ENCODE measurements around the gene OCRL. TPM values are rescaled to one million over a fixed set of nuclear protein-coding genes. Genes with fewer than 3 reads are reported as not detected.

Gene OCRL
- total RNA-seq, 1 donor from 2014 or later = 36.1 TPM

GRCh38 chrX:129622757-129623301 lies 82.8 kb downstream of the OCRL start:
- H3K27me3 Mint-ChIP-seq (ENCODE audit: low read depth, unreplicated experiment) = peaks cover 5% of the 10 kb centered on the region
- Histone ChIP-seq H4K20me1 (ENCODE audit: insufficient read depth, low read length) (no peaks in the 10 kb centered on the region), H3K36me3 (ENCODE audit: insufficient read depth, low read length) (no peaks in the 10 kb centered on the region), H3K4me3 (ENCODE audit: insufficient read depth, low read depth, low read length) (no peak overlapping the region), H3K79me2 (ENCODE audit: insufficient read depth, low read length) (no peaks in the 10 kb centered on the region), H3K4me2 (ENCODE audit: low read length) (peak overlapping the region; percentile 50), H3K27me3 (ENCODE audit: insufficient read depth, low read length) (no peaks in the 10 kb centered on the region), H3K9me3 (ENCODE audit: insufficient read depth, low read depth, low read length) (no peaks in the 10 kb centered on the region), H3K27ac (ENCODE audit: low read depth, low read length) (peak overlapping the region; percentile 50), H3K4me1 (ENCODE audit: insufficient read depth, low read length) (peaks cover 9% of the 10 kb centered on the region), H3K9ac (ENCODE audit: low read length) (peak overlapping the region; percentile 23), H2AFZ (ENCODE audit: low read depth, low read length) (no peak overlapping the region)
- no peaks in the 10 kb centered on the region for H3K36me3 Mint-ChIP-seq (ENCODE audit: low read depth, unreplicated experiment)
- FAIRE-seq (no peak), DNase-seq (ENCODE audit: low read depth) (peak; percentile 80)
- H3K4me3 Mint-ChIP-seq (ENCODE audit: unreplicated experiment) = no peak overlapping the region
- TF ChIP-seq CTCF (IDR thresholded peaks at IDR 0.05; ENCODE audit: insufficient read depth, low read depth, low read length) = no peak
- no peak for TF ChIP-seq EZH2 (IDR thresholded peaks at IDR 0.05; ENCODE audit: insufficient read depth, low read length)
- no peak overlapping the region for H3K27ac Mint-ChIP-seq (ENCODE audit: unreplicated experiment)
- H3K4me1 Mint-ChIP-seq (ENCODE audit: low read depth, unreplicated experiment) = peaks cover 3% of the 10 kb centered on the region
- H3K9me3 Mint-ChIP-seq (ENCODE audit: unreplicated experiment) = peaks cover 7% of the 10 kb centered on the region

GRCh38 chrX:129626026-129626425 lies 86.0 kb downstream of the OCRL start:
- Histone ChIP-seq H3K27ac (ENCODE audit: low read depth, low read length) (no peak overlapping the region), H3K4me1 (ENCODE audit: insufficient read depth, low read length) (peaks cover 9% of the 10 kb centered on the region), H3K36me3 (ENCODE audit: insufficient read depth, low read length) (no peaks in the 10 kb centered on the region), H3K79me2 (ENCODE audit: insufficient read depth, low read length) (no peaks in the 10 kb centered on the region), H3K4me3 (ENCODE audit: insufficient read depth, low read depth, low read length) (no peak overlapping the region), H3K4me2 (ENCODE audit: low read length) (no peak overlapping the region), H3K9me3 (ENCODE audit: insufficient read depth, low read depth, low read length) (no peaks in the 10 kb centered on the region), H3K27me3 (ENCODE audit: insufficient read depth, low read length) (no peaks in the 10 kb centered on the region), H3K9ac (ENCODE audit: low read length) (no peak overlapping the region), H4K20me1 (ENCODE audit: insufficient read depth, low read length) (no peaks in the 10 kb centered on the region), H2AFZ (ENCODE audit: low read depth, low read length) (no peak overlapping the region)
- TF ChIP-seq CTCF (IDR thresholded peaks at IDR 0.05; ENCODE audit: insufficient read depth, low read depth, low read length) (no peak), EZH2 (IDR thresholded peaks at IDR 0.05; ENCODE audit: insufficient read depth, low read length) (no peak)
- H3K36me3 Mint-ChIP-seq (ENCODE audit: low read depth, unreplicated experiment) = no peaks in the 10 kb centered on the region
- DNase-seq (ENCODE audit: low read depth) (no peak), FAIRE-seq (no peak)
- H3K4me1 Mint-ChIP-seq (ENCODE audit: low read depth, unreplicated experiment) = peaks cover 3% of the 10 kb centered on the region
- H3K9me3 Mint-ChIP-seq (ENCODE audit: unreplicated experiment) = peaks cover 7% of the 10 kb centered on the region
- no peak overlapping the region for H3K4me3 Mint-ChIP-seq (ENCODE audit: unreplicated experiment)
- peaks cover 6% of the 10 kb centered on the region for H3K27me3 Mint-ChIP-seq (ENCODE audit: low read depth, unreplicated experiment)
- no peak overlapping the region for H3K27ac Mint-ChIP-seq (ENCODE audit: unreplicated experiment)

GRCh38 chrX:129629837-129630236 lies 89.8 kb downstream of the OCRL start:
- Mint-ChIP-seq H3K27ac (ENCODE audit: unreplicated experiment) (no peak overlapping the region), H3K36me3 (ENCODE audit: low read depth, unreplicated experiment) (no peaks in the 10 kb centered on the region), H3K9me3 (ENCODE audit: unreplicated experiment) (peaks cover 2% of the 10 kb centered on the region), H3K27me3 (ENCODE audit: low read depth, unreplicated experiment) (peaks cover 6% of the 10 kb centered on the region), H3K4me3 (ENCODE audit: unreplicated experiment) (no peak overlapping the region), H3K4me1 (ENCODE audit: low read depth, unreplicated experiment) (no peaks in the 10 kb centered on the region)
- FAIRE-seq (no peak), DNase-seq (ENCODE audit: low read depth) (no peak)
- no peak overlapping the region for H3K9ac ChIP-seq (ENCODE audit: low read length)
- H3K4me1 ChIP-seq (ENCODE audit: insufficient read depth, low read length) = no peaks in the 10 kb centered on the region
- H3K27ac ChIP-seq (ENCODE audit: low read depth, low read length) = no peak overlapping the region
- no peaks in the 10 kb centered on the region for H3K9me3 ChIP-seq (ENCODE audit: insufficient read depth, low read depth, low read length)
- H3K79me2 ChIP-seq (ENCODE audit: insufficient read depth, low read length) = no peaks in the 10 kb centered on the region
- H3K4me2 ChIP-seq (ENCODE audit: low read length) = no peak overlapping the region
- TF ChIP-seq EZH2 (IDR thresholded peaks at IDR 0.05; ENCODE audit: insufficient read depth, low read length) (no peak), CTCF (IDR thresholded peaks at IDR 0.05; ENCODE audit: insufficient read depth, low read depth, low read length) (no peak)
- H2AFZ ChIP-seq (ENCODE audit: low read depth, low read length) = no peak overlapping the region
- no peaks in the 10 kb centered on the region for H3K27me3 ChIP-seq (ENCODE audit: insufficient read depth, low read length)
- H3K36me3 ChIP-seq (ENCODE audit: insufficient read depth, low read length) = no peaks in the 10 kb centered on the region
- no peak overlapping the region for H3K4me3 ChIP-seq (ENCODE audit: insufficient read depth, low read depth, low read length)
- H4K20me1 ChIP-seq (ENCODE audit: insufficient read depth, low read length) = no peaks in the 10 kb centered on the region
